ENCODE results near the gene ZNF497.
"Not testable (repeated sequence)": the region's sequence is repeated elsewhere in the genome, so short reads cannot be mapped to it uniquely, and the experiment has no call there.

ZNF497 gene

GRCh38 chr19:58348080-58348479 is 14.5 kb downstream of the ZNF497 start:
- not testable (repeated sequence) for DNase-seq (ENCODE audit: low read depth in 2 of 2)

DNA sequence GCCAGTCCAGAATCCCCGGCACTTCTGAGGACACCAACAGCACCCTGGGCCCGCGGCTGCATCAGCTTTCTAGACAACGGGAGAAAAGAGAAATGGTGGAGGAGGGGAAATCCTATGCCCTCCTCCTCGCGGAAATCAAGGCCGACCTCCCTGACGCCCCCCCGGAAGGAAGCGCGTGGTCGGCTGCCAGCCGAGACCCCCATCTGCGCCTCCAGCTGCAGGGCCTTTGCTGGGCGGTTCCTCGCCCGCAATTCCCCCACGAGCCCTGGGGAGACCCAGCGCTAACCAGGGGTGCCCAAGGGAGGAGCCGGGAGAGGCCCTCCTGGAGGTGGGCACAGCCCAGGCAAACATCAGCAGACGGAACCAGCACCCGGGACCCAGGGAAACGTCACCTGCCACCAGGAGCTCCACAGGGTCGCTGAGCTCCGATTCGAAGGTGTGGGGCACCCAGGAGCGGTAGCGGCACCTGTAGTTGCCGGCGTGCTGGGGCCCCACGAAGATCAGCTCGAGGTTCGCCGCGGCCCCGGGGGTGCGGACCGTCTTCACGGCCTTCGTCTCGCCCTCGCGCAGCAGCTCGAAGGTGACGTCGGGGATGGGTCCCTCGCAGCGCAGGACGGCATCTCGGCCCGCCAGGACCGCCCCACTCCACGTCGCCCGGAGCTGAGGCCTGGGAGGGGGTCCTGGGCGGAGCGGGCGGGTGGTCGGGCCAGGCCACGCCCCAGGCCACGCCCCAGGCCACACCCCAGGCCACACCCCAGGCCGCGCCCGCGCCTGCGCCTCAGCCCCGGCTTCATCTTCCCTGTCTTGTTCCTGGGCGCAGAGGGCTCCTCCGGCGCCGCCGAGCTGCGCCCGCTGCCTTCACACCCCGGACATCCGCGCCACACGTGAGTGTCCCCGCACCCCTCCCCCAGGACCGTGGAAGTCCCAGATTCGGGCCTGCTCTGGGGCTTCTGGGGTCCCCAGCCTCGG is 15.3 kb downstream of the ZNF497 start:
- DNase-seq (ENCODE audit: low read depth in 2 of 2) = peak; percentile 59 to 70

DNA sequence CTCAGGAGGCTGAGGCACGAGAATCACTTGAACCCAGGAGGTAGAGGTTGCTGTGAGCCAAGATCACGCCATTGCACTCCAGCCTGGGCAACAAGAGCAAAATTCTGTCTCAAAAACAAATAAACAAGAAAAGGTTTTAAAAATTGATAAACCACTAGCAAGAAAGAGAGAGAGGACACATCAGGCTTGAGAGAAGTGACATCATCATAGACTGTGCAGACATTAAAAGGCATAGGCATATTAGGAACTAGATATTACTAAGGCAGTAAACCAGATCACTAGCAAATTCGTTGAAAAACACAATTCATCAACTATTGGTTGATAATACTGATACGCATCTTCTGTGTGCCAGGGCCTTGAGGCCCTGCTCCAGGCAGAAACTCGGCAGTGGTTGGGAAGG is 17.0 kb downstream of the ZNF497 start:
- no peak for DNase-seq (ENCODE audit: low read depth in 2 of 2)

DNA sequence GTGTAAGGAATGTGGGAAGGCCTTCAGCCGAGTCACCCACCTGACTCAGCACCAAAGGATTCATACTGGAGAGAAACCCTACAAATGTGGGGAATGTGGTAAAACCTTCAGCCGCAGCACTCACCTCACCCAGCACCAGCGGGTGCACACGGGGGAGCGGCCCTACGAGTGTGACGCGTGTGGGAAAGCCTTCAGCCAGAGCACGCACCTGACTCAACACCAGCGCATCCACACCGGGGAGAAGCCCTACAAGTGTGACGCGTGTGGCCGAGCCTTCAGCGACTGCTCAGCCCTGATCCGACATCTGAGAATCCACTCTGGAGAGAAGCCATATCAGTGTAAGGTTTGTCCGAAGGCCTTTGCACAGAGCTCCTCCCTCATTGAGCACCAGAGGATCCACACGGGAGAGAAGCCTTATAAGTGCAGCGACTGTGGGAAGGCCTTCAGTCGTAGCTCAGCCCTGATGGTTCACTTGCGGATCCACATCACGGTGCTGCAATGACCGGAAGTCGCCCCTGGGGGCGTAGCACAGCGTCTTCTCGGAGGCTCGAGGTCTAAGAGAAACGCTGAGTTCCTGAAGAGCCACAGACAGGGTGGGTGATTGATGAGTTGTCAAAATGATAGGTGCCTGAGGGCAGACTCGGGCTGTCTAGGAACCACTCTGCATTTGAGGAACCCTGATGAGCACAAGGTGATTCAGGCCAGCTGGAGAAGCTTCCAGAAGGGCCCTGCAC is 23.6 kb downstream of the ZNF497 start:
- no peak for DNase-seq (ENCODE audit: low read depth in 2 of 2)

DNA sequence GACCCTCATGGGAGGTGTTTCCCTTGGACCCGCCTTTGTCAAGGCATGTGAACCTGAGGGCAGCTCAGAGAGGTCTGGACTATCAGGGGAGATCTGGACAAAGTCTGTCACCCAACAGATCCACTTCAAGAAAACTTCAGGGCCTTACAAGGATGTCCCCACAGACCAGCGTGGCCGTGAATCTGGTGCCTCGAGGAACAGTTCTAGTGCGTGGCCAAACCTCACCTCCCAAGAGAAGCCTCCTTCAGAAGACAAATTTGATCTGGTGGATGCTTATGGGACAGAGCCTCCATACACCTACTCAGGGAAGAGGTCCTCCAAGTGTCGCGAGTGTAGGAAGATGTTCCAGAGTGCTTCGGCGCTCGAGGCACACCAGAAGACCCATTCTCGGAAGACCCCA is 24.2 kb downstream of the ZNF497 start:
- DNase-seq (ENCODE audit: low read depth in 2 of 2) = no peak

GRCh38 chr19:58336820-58337219 is 25.7 kb downstream of the ZNF497 start:
- no peak for DNase-seq (ENCODE audit: low read depth in 2 of 2)

- DNase-seq (ENCODE audit: low read depth in 2 of 2) = no peak
These were observed 26.3 kb downstream of the ZNF497 start for GRCh38 chr19:58336216-58336615.

GRCh38 chr19:58335630-58336029 is 26.9 kb downstream of the ZNF497 start:
- no peak for DNase-seq (ENCODE audit: low read depth in 2 of 2)

DNA sequence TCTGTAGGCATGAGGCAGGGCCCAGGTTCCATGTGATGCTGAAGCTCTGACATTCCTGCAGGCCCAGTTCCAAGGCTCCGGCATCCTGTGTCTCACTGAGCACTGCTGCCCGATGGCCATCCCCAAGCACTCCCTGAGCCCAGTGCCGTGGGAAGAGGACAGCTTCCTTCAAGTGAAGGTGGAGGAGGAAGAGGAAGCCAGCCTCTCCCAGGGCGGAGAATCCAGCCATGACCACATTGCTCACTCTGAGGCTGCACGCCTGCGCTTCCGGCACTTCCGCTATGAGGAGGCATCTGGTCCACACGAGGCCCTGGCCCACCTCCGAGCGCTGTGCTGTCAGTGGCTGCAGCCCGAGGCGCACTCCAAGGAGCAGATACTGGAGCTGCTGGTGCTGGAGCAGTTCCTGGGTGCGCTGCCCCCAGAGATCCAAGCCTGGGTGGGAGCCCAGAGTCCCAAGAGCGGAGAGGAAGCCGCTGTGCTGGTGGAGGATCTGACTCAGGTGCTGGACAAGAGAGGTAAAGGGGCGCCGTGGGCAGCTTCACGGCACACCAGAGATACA is 27.8 kb downstream of the ZNF497 start:
- DNase-seq (ENCODE audit: low read depth in 2 of 2) = no peak

DNA sequence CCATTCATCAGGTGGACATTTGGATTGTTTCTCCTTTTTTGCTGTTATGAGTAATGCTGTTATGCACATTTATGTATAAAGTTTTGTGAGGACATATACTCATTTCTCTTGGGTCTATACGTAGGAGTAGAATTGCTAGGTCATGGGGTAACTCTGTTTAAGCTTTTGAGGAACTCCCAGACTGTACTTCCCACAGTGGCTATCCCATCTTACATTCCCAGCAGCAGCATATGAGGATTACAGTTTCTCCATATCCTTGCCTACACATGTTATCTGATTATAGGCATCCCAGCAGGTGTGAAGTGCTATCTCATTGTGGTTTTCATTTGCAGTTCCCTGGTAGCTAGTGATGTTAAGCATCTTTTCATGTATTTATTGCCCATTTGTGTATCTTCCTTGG is 29.9 kb downstream of the ZNF497 start:
- DNase-seq (ENCODE audit: low read depth in 2 of 2) = no peak

- DNase-seq (ENCODE audit: low read depth in 2 of 2) = no peak
These were observed 32.1 kb downstream of the ZNF497 start for GRCh38 chr19:58330458-58330857.

- peak in 1 of 2 donors; percentile 14 for DNase-seq (ENCODE audit: low read depth in 2 of 2)
These were observed 33.6 kb downstream of the ZNF497 start for GRCh38 chr19:58328999-58329398.

DNA sequence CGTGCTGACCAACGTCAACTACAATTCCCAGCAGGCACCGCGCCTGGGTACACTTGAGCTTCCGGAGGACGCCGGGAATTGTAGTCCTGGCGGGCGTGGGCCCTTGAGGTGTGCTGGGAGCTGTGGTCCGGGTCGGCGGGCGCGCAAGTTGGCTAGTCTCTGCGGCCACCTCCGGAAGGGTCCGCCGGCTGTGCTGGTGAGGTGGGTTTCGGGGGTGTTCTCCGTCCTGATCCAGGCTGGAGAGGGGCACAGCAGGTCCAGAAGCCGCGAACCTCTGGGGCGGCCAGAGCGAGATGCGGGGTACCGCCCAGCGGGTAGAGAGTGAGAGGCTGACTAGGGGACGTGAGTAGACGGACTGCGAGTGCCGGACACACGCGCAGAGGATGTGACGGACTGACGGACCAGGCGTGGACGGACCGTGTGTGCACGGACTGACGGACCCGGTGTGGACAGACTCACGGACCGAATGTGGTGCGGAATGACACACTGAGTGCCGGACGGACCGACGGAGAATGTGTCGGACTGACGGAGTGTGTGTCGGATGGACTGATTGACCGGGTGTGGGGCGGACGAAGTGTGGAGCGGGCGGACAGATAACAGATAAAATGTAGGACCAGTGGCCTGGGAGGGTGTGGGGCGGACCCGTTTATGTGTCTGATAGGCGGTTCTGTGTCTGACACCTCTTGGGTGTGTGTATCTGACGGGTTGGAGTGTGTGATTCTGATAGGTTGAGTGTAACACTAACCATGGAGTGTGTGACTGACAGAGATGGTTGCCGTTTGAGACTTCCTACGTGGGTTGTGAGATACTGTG is 35.4 kb downstream of the ZNF497 start, which contains the start of gene ZSCAN22:
Gene ZSCAN22 (plus strand): TSS at position 81 of the 813 bp plus-strand sequence. CDS start 7,809 bp downstream, outside the sequence.
- peak; percentile 85 to 91 for DNase-seq (ENCODE audit: low read depth in 2 of 2)

- no peak for DNase-seq (ENCODE audit: low read depth in 2 of 2)
These were observed 36.0 kb downstream of the ZNF497 start for GRCh38 chr19:58326501-58326913.

DNA sequence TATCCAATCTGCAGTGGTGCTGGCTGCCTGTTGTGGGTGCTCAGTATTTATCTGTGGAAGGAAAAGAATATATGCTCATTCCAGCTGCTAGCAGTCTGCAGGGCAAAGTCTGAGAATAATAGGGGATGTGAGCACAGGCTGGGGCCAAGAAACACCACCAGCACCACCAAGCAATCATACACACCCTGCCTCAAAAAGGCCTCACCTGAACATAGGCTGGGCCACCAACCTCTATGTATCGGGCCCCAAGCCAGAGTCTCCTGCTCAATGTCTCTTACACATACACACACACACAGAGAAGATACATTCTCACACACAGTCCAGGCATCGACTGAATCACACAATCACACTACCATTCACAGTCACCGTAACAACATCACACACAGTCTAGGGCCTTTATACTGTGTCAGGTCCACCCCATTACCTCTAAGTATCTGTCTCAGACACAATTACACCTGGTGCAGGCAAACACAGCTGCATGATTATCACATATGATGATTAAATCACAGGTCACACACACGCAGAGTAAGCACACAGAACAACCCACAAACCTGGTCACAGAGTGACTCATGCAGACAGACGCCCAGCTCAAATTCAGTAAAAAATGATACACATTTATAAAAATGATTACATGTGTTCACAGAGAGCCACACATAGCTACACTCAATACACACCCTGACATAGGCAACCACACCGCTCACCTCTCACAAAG is 37.1 kb downstream of the ZNF497 start:
- DNase-seq (ENCODE audit: low read depth in 2 of 2) = no peak

GRCh38 chr19:58319241-58319640 is 43.3 kb downstream of the ZNF497 start:
- no peak for DNase-seq (ENCODE audit: low read depth in 2 of 2)

DNA sequence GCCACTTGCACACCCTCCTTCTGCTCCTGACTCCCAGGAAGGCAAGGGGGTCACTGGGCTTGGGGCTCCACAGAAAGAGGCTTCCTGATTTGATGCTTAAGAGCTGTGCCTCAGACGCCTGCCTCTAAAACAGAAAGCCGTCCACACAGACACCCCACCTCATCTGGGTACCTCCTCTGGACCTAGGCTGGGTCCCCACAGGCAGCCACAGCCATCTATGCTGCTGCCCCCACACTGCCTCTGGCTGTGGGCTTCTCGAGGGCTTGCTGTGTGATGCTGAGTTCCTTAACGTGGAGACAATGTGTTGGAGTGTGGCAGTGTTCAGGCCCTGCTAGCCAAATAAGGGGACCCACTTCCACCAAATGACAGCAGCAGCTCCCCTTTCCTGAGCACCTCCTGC is 44.3 kb downstream of the ZNF497 start:
- no peak for DNase-seq (ENCODE audit: low read depth in 2 of 2)

DNA sequence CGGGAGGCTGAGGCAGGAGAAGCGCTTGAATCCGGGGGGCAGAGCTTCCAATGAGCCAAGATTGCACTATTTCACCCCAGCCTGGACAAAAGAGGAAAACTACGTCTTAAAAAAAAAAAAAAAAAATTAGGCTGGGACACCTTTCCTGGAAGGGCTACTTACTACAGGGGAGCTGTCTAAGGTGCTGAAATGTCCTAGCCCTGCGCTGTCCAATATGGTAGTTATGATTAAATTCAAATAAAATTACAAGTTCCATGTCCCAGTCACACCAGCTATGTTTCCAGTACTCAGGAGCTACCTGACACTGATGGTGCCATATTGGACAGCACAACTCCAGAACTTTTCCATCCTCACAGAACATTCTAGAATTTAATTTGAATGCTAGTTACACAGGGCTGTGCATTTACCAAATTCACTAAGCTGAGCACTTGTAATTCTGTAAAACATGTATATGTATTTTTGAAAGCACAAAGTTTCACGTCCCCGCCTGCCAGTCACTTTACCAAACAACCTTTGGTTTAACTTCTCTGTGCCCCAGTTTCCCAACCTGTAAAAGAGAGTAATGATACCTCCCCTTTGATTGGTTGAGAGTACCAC is 45.0 kb downstream of the ZNF497 start:
- DNase-seq (ENCODE audit: low read depth in 2 of 2) = no peak

DNA sequence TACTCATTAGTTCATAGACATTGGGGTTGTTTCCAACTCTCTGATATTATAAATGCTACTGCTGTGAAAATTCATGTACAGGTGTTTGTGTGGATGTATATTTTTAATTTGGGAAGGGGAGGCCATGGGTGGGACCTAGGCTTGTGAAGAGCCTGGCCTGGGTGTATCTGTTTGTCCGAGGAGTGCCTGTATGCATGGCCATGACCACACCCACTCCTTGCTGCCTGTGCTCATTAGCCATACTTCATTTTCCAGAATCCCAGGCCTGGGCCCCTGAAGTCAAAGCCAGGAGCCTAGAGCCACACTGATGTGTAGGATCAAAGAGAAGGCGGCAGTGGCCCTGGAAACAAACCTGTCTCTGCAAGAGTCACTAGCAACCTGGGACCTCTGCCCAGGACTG is 47.0 kb downstream of the ZNF497 start:
- no peak for DNase-seq (ENCODE audit: low read depth in 2 of 2)

DNA sequence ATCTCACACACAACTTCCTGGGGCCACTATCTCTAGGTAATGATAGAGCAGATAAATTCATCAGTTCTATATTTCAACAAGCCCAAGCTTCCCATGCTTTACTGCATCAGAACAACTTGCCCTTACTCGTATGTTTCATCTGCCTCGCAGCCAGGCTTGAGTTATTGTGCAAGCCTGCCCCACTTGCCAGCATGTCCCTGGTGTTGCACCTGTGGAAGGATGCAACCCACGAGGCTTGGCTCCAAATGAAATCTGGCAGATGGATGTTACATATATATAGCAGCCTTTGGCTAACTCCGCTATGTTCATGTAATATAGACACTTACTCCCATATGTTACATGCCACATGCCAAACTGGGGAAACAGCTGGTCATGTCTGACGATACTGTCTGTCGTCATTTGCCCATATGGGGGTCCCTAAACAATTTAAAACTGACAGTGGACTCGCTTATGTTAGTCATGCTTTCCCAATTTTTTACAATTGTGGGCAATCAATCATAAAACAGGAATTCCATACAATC is 51.1 kb downstream of the ZNF497 start:
- DNase-seq (ENCODE audit: low read depth in 2 of 2) = no peak

All from stimulated activated CD8-positive, alpha-beta memory T cell treated with anti-CD3 and anti-CD28 coated beads, Interleukin-2, amount 100 ng/mL, for 48 hours (primary cell).